SK-N-SH (cell line): Measurements from ENCODE around the gene CABP4. TPM values are rescaled to one million over a fixed set of nuclear protein-coding genes. Genes with fewer than 3 reads are reported as not detected.
A peak's percentile ranks its signal among the peaks of the same experiment; 100 is the strongest.

ENCODE experiments used
- CTCF ChIA-PET: fragments of 300-600, 350-600 bp; formaldehyde crosslinking; extraction: SDS; loops from one replicate; lab custom pipeline; 2021; lab: Yijun Ruan, JAX
- POLR2A ChIA-PET: fragments of 350-600 bp; sonication (Branson Sonifier 250); formaldehyde crosslinking; extraction: SDS; loops from one replicate; lab custom pipeline; 2020; ENCODE audit warnings: antibody characterized with exemption, inconsistent platforms; lab: Yijun Ruan, JAX
- DNase-seq: peaks from one replicate; pipeline ENCODE4 v3.0.0; 2012
- H2AFZ ChIP-seq: fragments of 200-600 bp; sonication (generic); 2 replicates; pipeline ENCODE4 v1.8.1; 2016; ENCODE audit warnings: antibody characterized with exemption, mild to moderate bottlenecking, low read depth
- H3F3A ChIP-seq: fragments of 200-600 bp; sonication (generic); replicated peaks from 2 replicates; pipeline ENCODE3; 2016; ENCODE audit warnings: antibody characterized with exemption, mild to moderate bottlenecking; ENCODE audit not compliant: insufficient read depth
- H3K27ac ChIP-seq, 2 experiments: fragments of 200-500 bp in 1 of 2; fragments of 200-600 bp in 1 of 2; sonication (Bioruptor generic) in 1 of 2; sonication (generic), shearing (Covaris generic) in 1 of 2; 2 replicates each; pipeline versions ENCODE4 v1.5.1 to v1.6.1; 2014 to 2016; ENCODE audit warnings: low read depth in 2 of 2, inconsistent platforms in 1 of 2, low read length in 1 of 2, mild to moderate bottlenecking in 1 of 2, mixed read lengths in 1 of 2
- H3K27me3 ChIP-seq: fragments of 200-600 bp; sonication (generic), shearing (Covaris generic); 2 replicates; pipeline ENCODE4 v1.6.1; 2016; ENCODE audit warnings: mixed run types; ENCODE audit not compliant: insufficient read depth
- H3K36me3 ChIP-seq, 2 experiments: fragments of 200-500 bp in 1 of 2; fragments of 200-600 bp in 1 of 2; sonication (Bioruptor generic) in 1 of 2; sonication (generic) in 1 of 2; replicated peaks in 1 of 2; 2 replicates each; pipeline versions ENCODE3 to v1.5.1; 2014 to 2016; ENCODE audit warnings: low read length in 1 of 2, mild to moderate bottlenecking in 1 of 2; ENCODE audit not compliant: insufficient read depth in 2 of 2, control insufficient read depth in 1 of 2
- H3K4me1 ChIP-seq, 2 experiments: fragments of 200-500 bp in 1 of 2; fragments of 200-600 bp in 1 of 2; sonication (Bioruptor generic) in 1 of 2; sonication (generic), shearing (Covaris generic) in 1 of 2; 2 replicates each; pipeline versions ENCODE4 v1.5.1 to v1.6.1; 2014 to 2016; ENCODE audit warnings: low read depth in 1 of 2, low read length in 1 of 2, mixed run types in 1 of 2; ENCODE audit not compliant: insufficient read depth in 2 of 2, control insufficient read depth in 1 of 2
- H3K4me2 ChIP-seq: fragments of 200-600 bp; sonication (generic), shearing (Covaris generic); 2 replicates; pipeline ENCODE4 v1.6.1; 2017; ENCODE audit warnings: mixed run types
- H3K4me3 ChIP-seq, 2 experiments: fragments of 200-500 bp in 1 of 2; fragments of 200-600 bp in 1 of 2; sonication (Bioruptor generic) in 1 of 2; sonication (generic), shearing (Covaris generic) in 1 of 2; 2 replicates each; pipeline versions ENCODE4 v1.5.1 to v1.8.1; 2014 to 2016; ENCODE audit warnings: low read depth in 2 of 2, inconsistent platforms in 1 of 2, low read length in 1 of 2, mild to moderate bottlenecking in 1 of 2, mixed read lengths in 1 of 2, moderate library complexity in 1 of 2
- H3K79me2 ChIP-seq: fragments of 200-600 bp; sonication (generic); 2 replicates; pipeline ENCODE4 v1.8.1; 2017; ENCODE audit warnings: mild to moderate bottlenecking; ENCODE audit not compliant: insufficient read depth
- H3K9ac ChIP-seq: fragments of 200-600 bp; sonication (generic); 2 replicates; pipeline ENCODE4 v1.6.1; 2017; ENCODE audit warnings: mixed run types
- H3K9me2 ChIP-seq: fragments of 200-600 bp; sonication (generic); 2 replicates; pipeline ENCODE4 v1.6.1; 2017; ENCODE audit warnings: mixed run types
- H3K9me3 ChIP-seq: fragments of 200-600 bp; sonication (generic); 2 replicates; pipeline ENCODE4 v1.6.1; 2017; ENCODE audit warnings: mixed run types, mild to moderate bottlenecking, moderate library complexity
- H4K20me1 ChIP-seq: fragments of 200-600 bp; sonication (generic); 2 replicates; pipeline ENCODE4 v1.6.1; 2017; ENCODE audit warnings: mild to moderate bottlenecking, mixed run types; ENCODE audit not compliant: insufficient read depth
- CHD2 ChIP-seq: fragments of 150-350 bp; IDR thresholded peaks from 2 replicates; pipeline ENCODE4 v1.6.1; 2018; ENCODE audit warnings: low read length; ENCODE audit not compliant: partially characterized antibody
- CTCF ChIP-seq: fragments of 200-600 bp; sonication (generic); IDR thresholded peaks from 2 replicates; pipeline ENCODE4 v1.6.1; 2017; ENCODE audit warnings: antibody characterized with exemption, mild to moderate bottlenecking, moderate library complexity
- EP300 ChIP-seq, 2 experiments: IDR thresholded peaks; 2 replicates each; pipeline versions ENCODE4 v1.4.0 to v1.6.1; 2012; ENCODE audit warnings: borderline replicate concordance in 1 of 2, low read depth in 1 of 2, low read length in 1 of 2
- FOXJ3 ChIP-seq: sonication (generic); formaldehyde crosslinking; IDR thresholded peaks from 2 replicates; pipeline ENCODE4 v1.5.1; 2020; ENCODE audit warnings: mild to moderate bottlenecking, missing genetic modification reagents
- FOXM1 ChIP-seq: IDR thresholded peaks from 2 replicates; pipeline ENCODE4 v1.4.0; 2012; ENCODE audit warnings: low read depth, mild to moderate bottlenecking
- JUND ChIP-seq: IDR thresholded peaks from 2 replicates; pipeline ENCODE4 v1.4.0; 2012
- MAX ChIP-seq: IDR thresholded peaks from 2 replicates; pipeline ENCODE4 v1.4.0; 2012; ENCODE audit warnings: low read depth
- NFIC ChIP-seq: IDR thresholded peaks from 2 replicates; pipeline ENCODE4 v1.4.0; 2012; ENCODE audit warnings: borderline replicate concordance
- NRF1 ChIP-seq: IDR thresholded peaks from 2 replicates; pipeline ENCODE4 v1.6.1; 2012; ENCODE audit warnings: low read depth, mild to moderate bottlenecking, low read length
- POLR2AphosphoS5 ChIP-seq: IDR thresholded peaks from 2 replicates; pipeline ENCODE4 v1.6.1; 2012; ENCODE audit warnings: low read depth, low read length
- RCOR1 ChIP-seq: fragments of 150-350 bp; IDR thresholded peaks from 2 replicates; pipeline ENCODE4 v1.6.1; 2017; ENCODE audit warnings: antibody characterized with exemption, low read length
- RFX5 ChIP-seq: IDR thresholded peaks from 2 replicates; pipeline ENCODE4 v1.6.1; 2012; ENCODE audit warnings: mild to moderate bottlenecking, improper control_type of control experiment, low read length
- RXRA ChIP-seq: IDR thresholded peaks from 2 replicates; pipeline ENCODE4 v1.4.0; 2012; ENCODE audit warnings: low read depth, mild to moderate bottlenecking, borderline replicate concordance
- SMC3 ChIP-seq: IDR thresholded peaks from 2 replicates; pipeline ENCODE4 v1.6.1; 2012; ENCODE audit warnings: low read depth, low read length, improper control_type of control experiment
- TAF1 ChIP-seq: IDR thresholded peaks from 2 replicates; pipeline ENCODE4 v1.6.1; 2012; ENCODE audit warnings: low read depth, mild to moderate bottlenecking, low read length, moderate library complexity, borderline replicate concordance
- TEAD4 ChIP-seq: IDR thresholded peaks from 2 replicates; pipeline ENCODE4 v1.4.0; 2012; ENCODE audit warnings: mild to moderate bottlenecking, borderline replicate concordance; ENCODE audit not compliant: insufficient read depth
- USF1 ChIP-seq: IDR thresholded peaks from 2 replicates; pipeline ENCODE4 v1.4.0; 2012; ENCODE audit warnings: low read depth, borderline replicate concordance
- YY1 ChIP-seq: IDR thresholded peaks from 2 replicates; pipeline ENCODE4 v1.4.0; 2012; ENCODE audit warnings: low read depth, mild to moderate bottlenecking
- WGBS: methylation state at CpG from one replicate; pipeline ENCODE4 v1.1.6; 2017; ENCODE audit warnings: low lambda C conversion rate; 5-methylcytosine and 5-hydroxymethylcytosine counted together
- polyA plus RNA-seq, 3 experiments: library from polyadenylated mRNA; depleted of rRNA; stranded (reverse); fragments of >200 nt; gene quantifications; 2 replicates each; pipeline ENCODE4 v1.2.3, GENCODE V29; 2012
- TF ChIP-seq, protein P1 (sequence below): fragments of 150-350 bp; IDR thresholded peaks from 2 replicates; pipeline ENCODE4 v1.6.1; 2017; ENCODE audit warnings: antibody characterized with exemption, low read length, low read depth, borderline replicate concordance

CABP4 gene
- polyA plus RNA-seq, 1 of the 3 experiments (the other 2 are of a cell fraction): not detected

DNA sequence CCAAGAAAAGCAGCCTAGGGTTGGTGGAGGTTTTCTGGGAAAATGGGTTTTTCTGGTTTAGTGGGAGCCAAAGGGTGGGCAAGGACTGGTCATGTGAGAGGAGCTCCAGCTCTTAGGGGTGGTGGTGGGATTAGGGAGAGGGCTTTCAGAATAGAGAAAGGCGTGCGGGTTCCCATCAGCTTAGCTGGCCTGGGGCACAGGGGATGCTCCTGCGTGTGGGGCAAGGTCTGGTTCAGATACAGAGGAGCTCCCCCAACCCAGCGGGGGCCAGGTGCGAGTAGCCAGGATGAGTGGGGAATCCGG, 13.3 kb downstream of the CABP4 start:
- POLR2A ChIA-PET: interaction anchor here (0.6 to 2.9 kb wide), 6 partner anchors 15 to 243 kb away, joined by 3 to 13 read pairs (median 6); partner anchors contain the start of genes AIP, PPP1CA, RAD9A and RPS6KB2
- H3K79me2 ChIP-seq: peaks cover 7% of the 10 kb centered on the region; the same call in 1 of the 2 replicates

GRCh38 chr11:67468759-67469507, 13.8 kb downstream of the CABP4 start, which contains the start of gene TMEM134:
TSS of gene TMEM134 (minus strand) at chr11:67469251. CDS start at chr11:67469192, 59 bp downstream.
- DNase-seq: peak; percentile 98
- Histone ChIP-seq H3K79me2 (peaks cover 7% of the 10 kb centered on the region; the same call in 1 of the 2 replicates), H3K9ac (peak within 1 kb of the TSS; percentile 87), H4K20me1 (no peaks in the 10 kb centered on the region), H3K9me2 (no peaks in the 10 kb centered on the region), H2AFZ (peak within 1 kb of the TSS; percentile 100), H3K4me3 (peak within 1 kb of the TSS; percentile 73 to 90), H3K36me3 (no peaks in the 10 kb centered on the region), H3K4me1 (peaks cover 4 to 32% of the 10 kb centered on the region in 2 experiments; a peak in 2 of 4 replicates), H3K4me2 (peak within 1 kb of the TSS; percentile 98), H3K27ac (peak within 1 kb of the TSS; percentile 66 to 72; a peak in 3 of 4 replicates), H3K9me3 (no peaks in the 10 kb centered on the region), H3F3A (peaks cover 10% of the 10 kb centered on the region), H3K27me3 (no peaks in the 10 kb centered on the region)
- ChIA-PET CTCF (interaction anchor here (0.7 to 3.4 kb wide), 15 partner anchors 9 to 120 kb away, joined by 3 to 32 read pairs (median 4); partner anchors contain the start of genes PITPNM1 and PPP1CA), POLR2A (interaction anchor here (0.6 to 2.9 kb wide), 6 partner anchors 14 to 244 kb away, joined by 3 to 13 read pairs (median 6); partner anchors contain the start of genes AIP, PPP1CA, RAD9A and RPS6KB2)
- WGBS: 0% methylated on average over 24 of the region's 76 CpGs
- TF ChIP-seq RFX5 (no peak), FOXM1 (0 out of 2 replicates have a peak, but pooled peaks have one; percentile 25), JUND (no peak), YY1 (peak; percentile 84), CHD2 (peak; percentile 69), TAF1 (peak; percentile 55), MAX (peak; percentile 66; the same call in 1 of the 2 replicates), POLR2AphosphoS5 (peak; percentile 92), EP300 (IDR thresholded peaks at IDR 0.05; ENCODE audit: borderline replicate concordance in 1 of 2, low read depth in 1 of 2, low read length in 1 of 2) (no peak), SMC3 (peak; percentile 55; the same call in 1 of the 2 replicates), USF1 (0 out of 2 replicates have a peak, but pooled peaks have one; percentile 18), NRF1 (peak; percentile 34; the same call in 1 of the 2 replicates), RXRA (no peak), NFIC (no peak), CTCF (peak; percentile 50), RCOR1 (no peak), FOXJ3 (CRISPR knock-in tag) (peak; percentile 60; the same call in 1 of the 2 replicates), TEAD4 (no peak)
- TF ChIP-seq, protein P1, sequence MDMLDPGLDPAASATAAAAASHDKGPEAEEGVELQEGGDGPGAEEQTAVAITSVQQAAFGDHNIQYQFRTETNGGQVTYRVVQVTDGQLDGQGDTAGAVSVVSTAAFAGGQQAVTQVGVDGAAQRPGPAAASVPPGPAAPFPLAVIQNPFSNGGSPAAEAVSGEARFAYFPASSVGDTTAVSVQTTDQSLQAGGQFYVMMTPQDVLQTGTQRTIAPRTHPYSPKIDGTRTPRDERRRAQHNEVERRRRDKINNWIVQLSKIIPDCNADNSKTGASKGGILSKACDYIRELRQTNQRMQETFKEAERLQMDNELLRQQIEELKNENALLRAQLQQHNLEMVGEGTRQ: no peak

More for the DNA sequence above, 13.3 kb downstream of the CABP4 start:
- peaks cover 10% of the 10 kb centered on the region for H3F3A ChIP-seq
- H3K27me3 ChIP-seq: no peaks in the 10 kb centered on the region
- H3K27ac ChIP-seq: peak overlapping the region; percentile 56 to 58; a peak in 2 of 4 replicates
- CTCF ChIA-PET: interaction anchor here (0.8 to 3.4 kb wide), 10 partner anchors 8 to 119 kb away, joined by 3 to 32 read pairs (median 5); partner anchors contain the start of gene PPP1CA
- no peaks in the 10 kb centered on the region for H3K9me2 ChIP-seq
- H3K4me3 ChIP-seq: peak overlapping the region; percentile 73 to 90
- no peaks in the 10 kb centered on the region for H3K9me3 ChIP-seq
- peak overlapping the region; percentile 98 for H3K4me2 ChIP-seq
- H3K9ac ChIP-seq: peak overlapping the region; percentile 87
- H3K36me3 ChIP-seq: no peaks in the 10 kb centered on the region
- TF ChIP-seq MAX (no peak), FOXM1 (no peak)
- TF ChIP-seq, all 33 proteins: peak for 0
- H4K20me1 ChIP-seq: no peaks in the 10 kb centered on the region
- WGBS: 25% methylated on average over 2 of the region's 6 CpGs
- peaks cover 9 to 35% of the 10 kb centered on the region in 2 experiments; a peak in 2 of 4 replicates for H3K4me1 ChIP-seq
- H2AFZ ChIP-seq: peak overlapping the region; percentile 63; the same call in 1 of the 2 replicates
- no peak for DNase-seq
